Superior temporal gyrus (tissue), 1 donor: ENCODE results near the gene ANKRD44.

Source experiments
- DNase-seq: peaks from one replicate; pipeline ENCODE4 v3.0.0-alpha.2; 2016; ENCODE audit errors: extremely low spot score

ANKRD44 gene

DNA sequence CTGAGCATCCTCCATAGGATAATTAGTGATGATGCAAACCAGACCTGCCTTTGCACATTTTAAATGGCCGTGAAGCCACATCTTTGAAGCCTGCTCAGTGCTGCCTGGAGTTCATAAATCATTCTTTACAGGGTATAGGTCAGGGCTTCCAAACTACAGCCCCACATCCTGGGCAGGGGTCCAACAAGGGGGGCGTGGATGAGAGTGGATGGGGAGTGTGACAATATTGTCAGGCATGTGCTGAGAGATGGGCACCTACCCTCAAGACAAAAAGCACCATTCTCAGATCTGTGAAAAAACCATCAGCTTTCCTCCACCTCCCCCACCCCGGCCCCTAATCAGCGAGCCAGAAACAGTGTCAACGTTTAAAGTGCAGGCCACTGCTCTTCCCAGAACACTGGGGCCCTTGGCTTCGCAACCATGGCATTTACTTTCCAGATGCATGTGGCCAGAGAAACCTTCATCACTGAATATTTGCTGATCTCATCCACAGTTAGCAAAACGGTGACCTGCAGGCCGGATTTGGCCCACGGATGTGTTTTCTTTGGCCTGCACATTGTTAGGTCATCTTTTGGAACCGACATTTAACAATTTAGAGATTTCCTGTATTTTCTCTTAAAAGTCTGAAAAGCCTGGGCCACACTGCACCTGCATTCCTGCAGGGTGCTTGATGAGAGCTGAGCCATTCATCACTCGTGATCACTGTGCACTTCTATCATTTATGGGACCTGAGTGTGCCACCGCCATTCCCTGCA is 130.7 kb downstream of the ANKRD44 start:
- DNase-seq = no peak

DNA sequence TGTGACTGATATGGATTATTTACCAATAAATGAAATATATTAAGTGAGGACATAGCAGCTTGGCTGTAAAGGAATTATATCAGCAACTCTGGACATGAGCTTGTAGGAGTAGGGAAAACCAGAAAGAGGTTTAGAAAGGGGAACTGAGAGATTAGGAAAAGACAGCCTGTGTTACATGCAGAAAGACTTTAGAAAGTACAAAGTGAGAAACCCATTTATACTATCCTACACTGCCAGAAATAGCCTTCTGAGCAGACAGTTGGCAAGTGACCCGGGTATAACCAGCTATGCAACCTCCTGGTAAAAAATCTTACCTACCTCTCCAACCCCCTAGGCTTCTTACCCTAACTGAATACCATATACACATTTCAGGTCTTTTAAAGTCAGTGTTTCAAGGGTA is 134.1 kb downstream of the ANKRD44 start:
- DNase-seq = no peak

DNA sequence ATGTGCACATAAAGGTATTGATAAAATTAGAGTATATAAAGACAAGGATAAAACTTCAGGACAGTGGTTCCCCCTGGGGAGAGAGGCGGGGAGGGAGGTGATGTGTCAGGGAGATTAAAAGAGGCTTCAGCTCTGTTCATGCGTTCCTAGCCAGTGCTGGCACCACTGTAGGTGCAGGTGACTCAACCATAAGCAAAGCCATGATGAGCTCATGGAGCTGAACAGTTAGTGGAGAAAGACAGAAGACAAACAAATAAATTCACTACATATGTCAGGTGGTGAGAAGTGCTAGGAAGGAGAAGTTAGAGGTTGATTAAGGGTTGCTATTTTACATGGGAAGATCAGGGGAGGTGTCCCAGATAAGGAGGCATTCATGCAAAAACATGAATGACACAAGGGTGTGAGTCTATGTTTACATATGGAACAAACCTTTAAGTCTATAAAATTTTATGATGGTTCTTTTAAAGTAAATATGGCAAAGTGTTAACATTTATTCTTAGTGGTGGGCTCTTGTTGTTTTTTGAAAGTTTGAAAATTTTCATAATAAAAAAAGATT is 136.0 kb downstream of the ANKRD44 start:
- DNase-seq = no peak

DNA sequence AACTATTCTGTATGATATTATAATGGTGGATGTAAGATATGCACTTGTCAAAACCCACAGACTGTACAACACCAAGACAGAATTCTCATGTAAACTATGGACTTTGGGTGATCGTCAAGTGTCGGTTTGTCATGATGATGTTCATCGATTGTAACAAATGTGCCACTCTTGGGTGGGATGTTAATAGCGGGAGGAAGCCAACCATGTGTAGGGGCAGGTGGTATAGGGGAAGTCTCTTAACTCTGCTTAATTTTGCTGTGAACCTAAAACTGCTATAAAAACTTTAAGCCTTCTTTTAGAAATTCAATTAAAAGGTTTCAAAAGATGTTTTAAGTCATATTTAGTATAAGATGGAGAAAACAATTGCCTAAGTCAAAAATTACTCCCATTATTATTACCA is 139.0 kb downstream of the ANKRD44 start:
- no peak for DNase-seq

DNA sequence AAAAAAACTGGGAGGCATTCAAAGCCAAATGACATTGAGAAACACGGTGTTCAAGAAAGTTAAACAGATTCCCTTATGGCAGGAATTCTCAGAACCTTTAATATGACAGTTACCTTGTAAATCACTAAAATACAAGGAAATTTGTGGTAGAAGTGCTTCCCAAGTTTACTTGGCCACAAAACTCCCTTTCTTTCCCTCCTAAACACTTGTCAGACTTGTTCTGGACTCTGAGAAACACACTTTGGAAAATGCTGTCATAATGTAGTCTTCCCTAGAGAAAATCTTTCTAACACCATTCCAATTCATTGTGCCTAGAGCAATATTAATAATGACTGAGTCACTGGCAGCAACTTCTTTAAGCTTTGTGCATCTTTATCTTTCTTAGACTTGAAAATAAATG is 140.4 kb downstream of the ANKRD44 start:
- DNase-seq = no peak

DNA sequence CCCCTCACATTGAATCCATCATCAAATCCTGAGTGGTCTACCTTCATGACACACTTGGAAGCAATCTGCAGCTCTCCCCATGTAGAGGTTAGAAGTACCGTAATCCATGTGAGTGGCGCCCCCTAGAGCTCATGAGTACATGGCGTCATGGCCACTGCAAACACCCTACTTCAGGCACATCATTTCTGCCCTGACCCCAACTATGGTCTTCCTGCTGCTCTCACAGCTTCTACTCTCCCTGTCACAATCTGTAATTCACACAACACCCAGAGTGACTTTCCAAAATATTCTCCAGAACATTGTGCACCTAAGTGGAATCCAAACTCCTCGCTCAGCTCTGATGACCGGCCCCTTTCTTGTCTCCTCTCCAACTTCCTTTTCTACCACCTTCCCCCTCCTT is 141.9 kb downstream of the ANKRD44 start:
- DNase-seq = peak; percentile 88

DNA sequence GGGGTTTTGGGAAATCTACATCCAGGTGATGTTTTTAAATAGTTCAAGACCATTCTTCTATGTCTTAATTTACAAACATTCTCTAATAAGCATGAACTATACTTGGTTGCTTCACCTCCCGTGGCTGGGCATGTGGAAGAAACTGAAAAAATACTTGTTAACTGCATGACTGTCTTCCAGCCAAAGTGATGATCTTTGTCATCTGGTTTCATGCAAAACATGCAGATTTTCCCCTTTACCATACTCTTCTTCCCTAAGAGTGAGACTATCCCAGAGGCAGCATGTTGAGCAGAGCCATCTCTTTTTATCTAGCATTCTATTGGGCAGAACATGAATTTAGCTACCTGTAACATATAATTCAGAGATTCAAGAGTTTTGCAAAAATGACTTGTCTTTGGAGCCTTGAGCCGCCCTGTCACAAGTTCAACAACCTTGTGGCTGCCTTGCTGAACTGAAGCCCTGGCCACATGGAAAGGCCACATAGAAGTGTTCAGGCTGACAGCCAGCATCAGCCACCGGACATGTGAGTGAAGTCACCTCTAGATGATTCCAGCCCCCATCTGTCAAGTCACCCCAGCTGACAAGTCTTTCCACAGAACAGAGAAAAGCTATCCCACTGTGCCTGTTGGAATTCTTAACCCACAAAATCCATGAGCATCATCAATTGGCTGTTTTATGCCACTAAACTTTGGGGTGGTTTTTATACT is 142.8 kb downstream of the ANKRD44 start:
- no peak for DNase-seq

DNA sequence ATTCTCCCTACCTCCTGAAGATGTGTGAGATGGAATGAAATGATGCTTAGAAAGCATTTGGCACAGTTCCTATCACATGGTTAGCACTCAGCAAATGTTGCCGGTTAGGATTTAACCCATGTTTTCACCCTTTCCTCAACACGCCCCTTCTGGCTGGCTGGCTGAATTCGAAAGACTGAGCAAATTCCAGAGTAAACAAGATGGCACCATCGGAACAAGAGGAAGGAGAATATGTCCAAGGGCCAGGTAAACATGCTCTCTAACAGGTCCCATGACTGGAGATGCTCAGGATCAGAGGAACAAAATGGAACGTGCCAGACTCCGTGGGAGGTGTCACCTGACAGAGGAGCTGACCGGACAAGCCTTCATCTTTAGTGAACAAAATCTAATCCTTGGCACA is 145.6 kb downstream of the ANKRD44 start:
- no peak for DNase-seq

DNA sequence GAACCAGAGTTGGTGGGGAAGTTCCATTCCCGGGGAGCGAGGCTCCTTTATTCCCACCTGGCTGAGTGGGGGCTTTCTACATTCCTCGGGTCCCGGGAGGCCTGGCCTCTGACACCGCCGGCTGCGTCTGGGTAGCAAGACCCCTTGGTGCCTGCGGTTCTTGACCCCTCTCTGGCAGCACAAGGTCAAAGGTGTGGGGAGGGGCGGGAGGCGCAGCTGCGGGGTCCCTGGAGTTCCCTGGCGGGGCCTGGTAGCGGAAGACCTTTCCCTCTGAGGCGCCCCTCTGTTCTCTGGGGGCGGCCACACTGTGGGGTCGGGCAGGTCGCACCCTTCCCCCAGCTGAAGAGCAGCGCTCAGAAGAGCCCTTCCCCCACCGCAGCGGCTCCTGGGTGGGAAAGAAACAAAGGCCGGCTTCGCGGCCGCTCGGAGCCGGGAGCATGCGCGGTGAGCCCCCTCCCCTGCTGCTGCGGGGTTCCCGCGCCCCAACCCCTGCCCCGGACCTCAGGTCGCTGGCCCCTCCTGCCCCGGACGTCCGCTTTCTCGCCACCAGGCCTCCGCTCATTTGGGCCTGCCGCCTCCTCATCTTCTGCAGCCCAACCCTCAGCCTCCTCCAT is 146.3 kb downstream of the ANKRD44 start:
- no peak for DNase-seq

DNA sequence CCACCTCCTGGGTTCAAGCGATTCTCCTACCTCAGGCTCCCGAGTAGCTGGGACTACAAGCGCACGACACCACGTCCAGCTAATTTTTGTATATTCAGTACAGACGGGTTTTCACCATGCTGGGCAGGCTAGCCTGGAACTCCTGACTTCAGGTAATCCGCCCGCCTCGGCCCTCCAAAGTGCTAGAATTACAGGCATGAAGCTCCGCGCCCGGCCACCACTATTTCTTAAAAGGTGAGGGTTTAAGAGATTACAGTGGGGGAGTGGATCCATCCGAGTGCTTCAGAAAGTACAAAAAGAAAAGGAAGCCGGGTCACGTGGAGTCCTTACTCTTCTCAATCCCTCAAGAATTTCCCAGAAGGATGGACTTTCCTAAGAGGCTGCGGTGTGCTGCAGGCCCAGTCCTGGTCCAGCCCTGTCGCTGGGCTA is 146.9 kb downstream of the ANKRD44 start:
- no peak for DNase-seq

DNA sequence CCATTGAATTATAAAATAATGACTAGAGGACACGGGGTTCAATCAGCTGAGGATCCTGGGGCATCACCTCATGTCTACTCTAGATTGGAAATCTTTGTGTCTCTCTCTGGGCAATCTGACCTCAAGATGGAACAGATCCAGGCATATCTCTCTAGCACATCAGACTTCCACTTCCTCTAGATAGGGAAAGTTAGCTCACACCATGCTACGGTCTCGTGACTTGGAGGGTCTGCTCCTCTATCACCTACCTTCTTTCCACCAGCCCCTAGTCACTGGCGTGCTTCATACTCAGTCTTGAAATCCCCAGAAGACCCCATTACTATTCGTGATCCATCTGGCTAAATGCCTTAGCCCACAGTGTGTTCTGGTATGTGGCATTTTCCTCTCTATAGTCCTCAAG is 148.8 kb downstream of the ANKRD44 start:
- no peak for DNase-seq

DNA sequence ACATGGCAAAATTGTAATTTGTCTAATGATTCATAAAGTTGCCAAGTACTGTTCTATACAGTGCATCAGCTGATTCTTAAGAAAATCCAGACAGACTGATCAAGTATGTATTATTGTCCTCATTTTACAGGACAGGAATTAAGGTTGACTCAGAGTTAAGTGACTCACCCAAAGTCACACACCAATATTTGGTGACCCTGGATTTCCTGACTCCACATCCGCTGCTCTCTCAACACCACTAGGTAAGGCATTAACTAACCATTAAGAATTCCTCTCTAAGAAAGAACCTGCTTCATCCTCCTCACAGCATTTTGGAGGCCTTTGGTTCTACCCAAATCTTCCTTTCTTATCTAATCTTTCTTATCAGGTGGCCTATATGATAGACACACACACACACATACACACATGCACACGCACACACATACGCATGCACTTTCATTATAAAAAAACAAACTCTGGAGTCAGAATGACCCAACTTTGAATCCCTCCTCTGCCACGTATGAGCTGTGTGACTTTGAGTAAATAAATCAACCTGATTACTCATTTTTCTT is 150.8 kb downstream of the ANKRD44 start:
- no peak for DNase-seq

DNA sequence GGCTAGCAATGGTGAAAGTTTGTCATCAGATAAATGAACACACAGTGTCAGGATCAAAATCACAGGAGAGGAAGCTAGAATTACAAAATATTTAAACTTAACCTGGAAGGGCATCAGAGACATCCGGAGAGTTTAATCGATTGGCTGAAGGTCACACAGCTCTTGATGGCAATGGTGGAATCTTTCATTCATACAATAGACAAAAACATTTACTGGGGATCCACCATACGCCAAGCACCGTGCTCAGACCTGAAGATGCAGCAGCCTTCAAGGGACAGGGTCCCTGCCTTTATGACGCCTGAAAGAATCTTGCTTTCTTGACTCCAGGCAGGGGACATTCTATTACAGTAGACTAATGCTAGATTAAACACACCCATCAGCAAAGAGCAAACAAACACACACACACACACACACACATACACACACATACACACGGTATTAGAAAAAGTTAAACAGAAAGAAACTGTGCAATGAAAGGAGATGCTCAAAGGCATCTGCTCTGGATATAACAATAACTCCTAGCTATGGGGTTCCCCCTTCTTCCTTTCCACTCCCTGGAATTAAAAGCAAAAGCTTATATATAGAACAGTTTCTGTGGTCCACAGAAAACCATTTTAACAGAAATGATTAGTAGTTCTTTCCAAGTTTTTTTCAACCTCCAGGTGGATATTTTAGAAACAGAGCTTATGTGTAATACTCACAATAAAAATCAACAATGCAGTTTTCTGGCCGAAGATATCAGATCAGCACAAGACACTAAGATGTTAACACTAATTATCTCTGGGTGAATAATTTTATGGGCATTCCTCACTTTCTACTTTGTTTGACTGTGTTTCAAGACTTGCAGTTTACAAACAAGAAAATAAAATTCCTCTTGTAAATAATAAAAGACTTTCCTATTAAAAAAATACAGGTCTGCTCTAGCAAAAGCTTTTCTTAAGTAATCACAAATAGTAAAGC is 151.7 kb downstream of the ANKRD44 start:
- no peak for DNase-seq

DNA sequence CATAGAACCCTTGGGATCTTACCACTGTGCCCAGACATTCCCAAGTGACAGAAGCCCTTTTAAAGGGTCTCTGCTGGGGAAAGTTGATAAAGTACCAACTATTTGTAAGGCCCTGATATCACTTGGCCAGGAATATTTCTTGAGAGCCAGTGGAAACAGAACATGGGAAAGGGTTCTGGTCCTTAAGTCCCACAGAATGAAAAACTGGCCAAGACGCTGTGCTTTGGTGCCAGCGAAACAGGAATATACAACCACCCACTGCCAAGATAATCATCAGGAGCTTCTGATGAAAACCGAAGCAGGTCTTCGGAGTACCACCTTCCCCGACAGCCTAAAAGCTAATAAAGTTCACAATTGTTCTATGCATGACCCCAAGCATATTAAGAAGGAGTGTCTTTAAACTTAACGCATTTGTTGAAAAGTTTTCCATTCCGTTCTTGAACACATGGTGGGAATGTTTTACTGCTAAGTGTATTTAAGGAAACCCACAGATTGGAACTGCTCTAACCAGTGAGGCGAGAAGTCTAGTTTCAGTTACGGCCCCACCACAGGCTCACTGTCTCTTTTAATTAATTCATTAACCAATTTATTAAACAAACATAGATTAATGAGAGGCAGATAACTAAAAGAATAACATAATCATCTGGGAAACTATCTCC is 152.6 kb downstream of the ANKRD44 start:
- DNase-seq = no peak

DNA sequence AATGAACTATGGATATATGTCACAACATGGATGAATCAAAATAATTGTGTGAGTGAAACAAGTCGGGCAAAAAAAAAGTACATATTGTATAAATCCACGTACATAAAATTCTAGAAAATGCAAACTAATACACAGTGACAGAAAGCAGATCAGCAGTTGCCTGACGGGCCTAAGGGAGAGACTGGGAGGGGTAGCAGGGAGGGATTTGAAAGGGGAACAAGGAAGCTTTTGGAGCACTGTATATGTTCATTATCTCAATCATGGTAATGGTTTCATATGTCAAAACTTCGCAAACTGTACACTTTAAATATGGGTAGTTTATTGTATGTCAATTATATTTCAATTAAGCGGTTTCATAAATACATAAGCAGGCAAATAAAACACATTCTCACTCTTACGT is 153.8 kb downstream of the ANKRD44 start:
- no peak for DNase-seq

DNA sequence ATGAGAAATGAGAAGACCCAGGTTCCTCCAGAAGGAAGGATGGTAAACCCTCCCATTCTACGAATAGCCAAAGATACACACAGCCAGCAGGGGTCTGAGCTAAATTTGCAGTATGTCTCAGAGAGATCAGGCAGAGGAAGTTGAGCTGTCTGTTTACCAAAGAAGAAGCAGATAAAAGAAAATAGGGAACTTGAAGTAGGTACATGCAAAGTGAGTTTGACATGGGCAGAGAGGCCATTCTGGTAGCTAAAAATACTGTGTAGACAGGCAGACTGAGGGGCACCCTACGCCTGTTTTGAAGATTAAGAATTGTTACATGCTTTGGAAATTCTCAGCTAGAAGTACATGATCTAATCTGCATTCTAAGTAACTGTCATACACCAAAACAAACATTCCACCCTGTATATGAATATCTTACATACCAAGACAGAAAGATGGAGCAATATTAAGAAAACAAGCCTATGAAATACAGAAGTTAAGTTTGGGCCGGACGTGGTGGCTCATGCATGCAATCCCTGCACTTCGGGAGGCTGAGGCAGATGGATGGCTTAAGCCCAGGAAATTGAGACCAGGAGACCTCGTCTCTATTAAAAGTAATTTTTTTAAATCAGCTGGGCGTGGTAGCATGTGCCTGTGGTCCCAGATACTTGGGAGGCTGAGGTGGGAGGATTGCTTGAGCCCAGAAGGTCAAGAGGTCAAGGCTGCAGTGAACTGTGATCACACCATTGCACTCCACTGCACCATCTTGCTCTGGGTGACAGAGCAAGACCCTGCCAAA is 157.9 kb downstream of the ANKRD44 start:
- no peak for DNase-seq

DNA sequence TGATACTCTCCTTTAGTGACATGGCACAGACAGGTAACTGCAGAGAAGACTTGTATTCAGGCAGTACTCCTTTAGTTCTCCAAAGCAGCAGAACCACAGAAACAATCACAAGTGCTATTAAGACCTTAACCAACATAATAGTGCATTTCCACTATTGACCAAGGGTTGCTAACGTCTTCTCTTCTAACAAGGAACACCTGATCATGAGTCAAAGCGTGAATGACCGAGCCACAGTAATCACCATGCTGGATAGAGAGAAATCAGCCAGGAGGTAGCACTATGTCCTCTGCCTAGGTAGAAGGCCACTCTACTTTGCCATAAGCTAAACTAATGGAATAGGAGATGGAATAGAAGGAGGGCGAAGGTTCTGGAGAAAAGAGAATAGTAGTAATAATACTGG is 161.0 kb downstream of the ANKRD44 start:
- no peak for DNase-seq

DNA sequence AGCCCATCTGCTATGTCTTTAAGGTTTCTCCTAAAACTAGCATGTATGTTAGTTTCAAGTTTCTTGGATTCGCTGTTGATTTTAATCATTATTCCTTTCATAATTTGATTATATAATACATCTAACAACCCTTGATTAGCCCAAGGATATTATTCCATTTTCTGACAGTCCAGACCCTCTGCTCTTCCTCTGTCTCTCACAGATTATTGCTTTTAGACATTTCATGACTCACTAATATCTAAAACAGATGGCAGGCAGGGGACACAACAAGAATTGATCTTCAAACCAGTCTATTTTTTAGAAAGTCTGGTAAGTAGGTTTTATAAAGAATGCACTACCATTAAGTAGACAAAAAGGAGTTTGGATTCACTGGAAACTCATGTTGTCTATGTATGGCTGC is 162.2 kb downstream of the ANKRD44 start:
- DNase-seq = no peak

DNA sequence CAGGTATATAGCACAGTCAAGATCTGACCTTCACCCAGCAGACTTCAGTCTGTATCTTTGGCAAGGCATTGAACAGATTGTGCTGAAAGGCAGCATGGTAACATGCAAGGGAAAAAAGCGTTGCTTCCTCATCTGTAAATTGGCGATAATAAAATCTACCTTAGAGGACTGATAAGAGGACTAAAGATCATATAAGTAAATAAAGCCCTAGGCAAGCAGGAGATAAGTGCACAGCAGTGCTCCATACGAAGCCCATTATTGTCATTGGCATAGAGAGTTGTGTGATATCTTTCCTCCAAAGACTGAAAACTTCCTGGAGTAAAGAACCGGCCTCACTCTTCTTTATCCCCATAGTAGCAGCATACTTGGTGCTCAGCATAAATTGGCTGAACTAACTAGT is 162.6 kb downstream of the ANKRD44 start:
- DNase-seq = no peak

DNA sequence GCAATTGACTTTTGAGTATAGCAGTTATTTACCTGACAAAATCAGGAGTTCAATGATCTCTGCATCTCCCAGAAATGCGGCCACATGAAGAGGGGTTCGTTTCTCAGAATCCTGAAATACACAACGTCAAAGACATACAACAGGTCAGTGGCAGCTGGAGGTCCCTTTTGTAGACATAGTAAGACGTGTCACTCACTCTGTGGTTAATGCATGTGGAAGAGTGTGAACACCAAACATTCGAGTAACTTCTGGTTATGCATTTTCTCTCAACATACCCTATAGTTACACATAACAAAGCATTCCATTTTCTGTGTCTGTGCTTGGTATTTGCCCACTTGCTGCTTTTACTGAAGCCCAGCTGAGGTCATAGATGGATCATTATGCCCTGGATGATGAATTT is 163.6 kb downstream of the ANKRD44 start:
- no peak for DNase-seq
